ENCODE results near the gene CHD3.
"Not testable (repeated sequence)": the region's sequence is repeated elsewhere in the genome, so short reads cannot be mapped to it uniquely, and the experiment has no call there.

Gene CHD3

GRCh38 chr17:7940034-7940433 lies 51.4 kb downstream of the CHD3 start:
- no peak for DNase-seq

DNA sequence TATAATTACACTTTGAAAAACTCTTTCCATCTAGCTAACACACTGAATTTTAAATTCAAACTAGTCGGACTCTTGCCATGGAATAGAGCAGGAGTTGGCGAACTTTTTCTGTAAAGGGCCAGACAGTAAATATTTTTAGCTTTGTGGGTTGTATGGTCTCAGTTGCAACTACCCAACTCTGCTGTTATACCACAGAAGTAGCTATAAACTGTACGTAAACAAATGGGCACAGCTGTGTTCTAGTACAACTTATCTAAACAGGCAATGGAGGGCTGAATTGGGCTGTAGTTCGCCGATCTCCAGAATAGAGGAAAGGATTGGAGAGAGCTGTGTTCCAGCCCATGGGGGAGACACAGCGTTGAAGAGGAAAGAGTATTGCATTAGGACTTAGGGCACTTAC lies 52.2 kb downstream of the CHD3 start:
- DNase-seq = no peak

GRCh38 chr17:7943291-7943690 lies 54.7 kb downstream of the CHD3 start:
- no peak for DNase-seq

GRCh38 chr17:7944326-7944725 lies 55.7 kb downstream of the CHD3 start:
- no peak for DNase-seq

GRCh38 chr17:7945651-7946050 lies 57.1 kb downstream of the CHD3 start:
- no peak for DNase-seq

DNA sequence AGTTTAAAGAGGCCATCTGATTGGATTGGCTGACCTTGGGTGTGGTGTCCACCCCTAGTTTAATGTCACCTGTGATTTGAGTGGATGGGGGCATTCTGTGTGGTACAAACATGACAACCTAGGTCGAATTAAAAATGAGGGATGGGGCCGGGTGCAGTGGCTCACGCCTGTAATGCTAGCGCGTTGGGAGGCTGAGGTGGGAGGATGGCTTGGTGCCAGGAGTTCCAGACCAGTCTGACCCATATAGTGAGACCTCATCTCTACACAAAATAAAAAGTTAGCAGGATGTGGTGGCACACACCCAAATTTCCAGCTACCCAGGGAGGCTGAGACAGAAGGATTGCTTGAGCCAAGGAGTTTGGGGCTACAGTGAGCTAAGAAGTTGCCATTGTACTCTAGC lies 57.9 kb downstream of the CHD3 start:
- DNase-seq = no peak

- no peak for DNase-seq
Measured at GRCh38 chr17:7947651-7948050, 59.1 kb downstream of the CHD3 start.

- no peak for DNase-seq
Measured at GRCh38 chr17:7950578-7950977, 62.0 kb downstream of the CHD3 start.

DNA sequence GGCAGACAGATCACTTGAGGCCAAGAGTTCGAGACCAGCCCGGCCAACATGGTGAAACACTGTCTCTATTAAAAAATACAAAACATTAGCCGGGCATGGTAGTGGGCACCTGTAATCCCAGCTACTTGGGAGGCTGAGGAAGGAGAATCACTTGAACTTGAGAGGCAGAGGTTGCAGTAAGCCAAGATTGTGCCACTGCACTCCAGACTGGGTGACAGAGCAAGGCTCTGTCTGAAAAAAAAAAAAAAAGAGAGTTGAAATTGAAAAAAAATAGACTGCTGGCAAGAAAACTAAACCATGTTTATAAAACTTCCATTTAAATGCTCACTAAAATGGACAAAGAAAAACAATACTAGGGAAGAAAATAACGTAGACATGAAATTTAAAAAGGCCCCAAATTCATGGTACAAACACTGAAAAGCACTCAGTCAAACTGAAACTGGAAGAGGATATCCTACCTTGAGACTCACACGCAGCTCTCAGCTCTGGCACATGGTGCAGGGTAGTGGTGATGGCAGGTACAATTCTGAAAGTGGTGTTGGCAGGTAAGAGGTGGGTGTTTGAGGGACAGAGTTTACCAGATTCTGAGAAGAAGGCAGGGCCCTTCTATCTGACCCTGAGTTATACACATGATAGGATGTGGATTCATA lies 62.7 kb downstream of the CHD3 start:
- no peak for DNase-seq

DNA sequence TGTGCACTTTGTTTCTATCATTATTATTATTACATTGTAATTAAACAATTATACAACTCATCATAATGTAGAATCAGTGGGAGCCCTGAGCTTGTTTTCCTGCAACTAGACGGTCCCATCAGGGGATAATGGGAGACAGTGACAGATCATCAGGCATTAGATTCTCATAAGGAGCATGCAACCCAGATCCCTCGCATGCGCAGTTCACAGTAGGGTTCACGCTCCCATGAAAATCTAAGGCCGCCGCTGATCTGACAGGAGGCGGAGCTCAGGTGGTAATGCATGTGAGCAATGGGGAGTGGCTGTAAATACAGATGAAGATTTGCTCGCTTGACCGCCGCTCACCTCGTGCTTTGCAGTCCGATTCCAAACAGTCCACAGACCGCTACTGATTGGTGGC lies 64.7 kb downstream of the CHD3 start:
- not testable (repeated sequence) for DNase-seq

- DNase-seq = no peak
Measured at GRCh38 chr17:7955414-7956227, 67.0 kb downstream of the CHD3 start.

GRCh38 chr17:7956228-7956965 lies 67.8 kb downstream of the CHD3 start:
- DNase-seq = no peak

GRCh38 chr17:7959503-7960253 lies 71.1 kb downstream of the CHD3 start:
- DNase-seq = no peak

GRCh38 chr17:7961421-7961820 lies 72.8 kb downstream of the CHD3 start:
- no peak for DNase-seq
